H1 (cell line): ENCODE results near the gene MROH2A. TPM values are rescaled to one million over a fixed set of nuclear protein-coding genes. Genes with fewer than 3 reads are reported as not detected.

Source experiments
- CTCF ChIA-PET: fragments of 300-600 bp; sonication (Branson Sonifier 250); formaldehyde crosslinking; loops from one replicate; lab custom pipeline; 2021; ENCODE audit not compliant: partially characterized antibody; lab: Charles Lee
- POLR2A ChIA-PET: fragments of 300-600 bp; sonication (Branson Sonifier 250); formaldehyde crosslinking; loops from one replicate; lab custom pipeline; 2021; ENCODE audit warnings: inconsistent platforms; ENCODE audit not compliant: partially characterized antibody; lab: Charles Lee
- DNase-seq, 2 experiments: peaks; one replicate each; pipeline versions ENCODE4 v3.0.0 to v3.0.0-alpha.2; 2010 to 2022; ENCODE audit warnings: low spot score in 2 of 2, low read depth in 1 of 2, mixed read lengths in 1 of 2
- FAIRE-seq: peaks from 2 replicates; lab custom pipeline; 2011; peaks lifted over from hg19 to GRCh38; lab: Jason Lieb, UNC
- H2AFZ ChIP-seq: 2 replicates; pipeline ENCODE4 v1.8.1; 2012; ENCODE audit warnings: low read length, inconsistent platforms
- H2AK5ac ChIP-seq: 2 replicates; pipeline ENCODE4 v1.6.1; 2013; ENCODE audit warnings: low read depth, low read length
- H2BK120ac ChIP-seq: replicated peaks from 2 replicates; pipeline ENCODE3; 2013; ENCODE audit warnings: low read depth, low read length, inconsistent platforms
- H2BK12ac ChIP-seq: 2 replicates; pipeline ENCODE4 v1.6.1; 2013; ENCODE audit warnings: low read depth, low read length
- H2BK15ac ChIP-seq: 2 replicates; pipeline ENCODE4 v1.6.1; 2013; ENCODE audit warnings: low read length
- H2BK20ac ChIP-seq: 2 replicates; pipeline ENCODE4 v1.6.1; 2013; ENCODE audit warnings: low read length
- H2BK5ac ChIP-seq: 2 replicates; pipeline ENCODE4 v1.6.1; 2013; ENCODE audit warnings: low read depth, low read length
- H3K14ac ChIP-seq: 2 replicates; pipeline ENCODE4 v1.6.1; 2013; ENCODE audit warnings: inconsistent platforms; ENCODE audit not compliant: insufficient read length
- H3K18ac ChIP-seq: 2 replicates; pipeline ENCODE4 v1.6.1; 2013; ENCODE audit warnings: low read length; ENCODE audit errors: extremely low read depth
- H3K23ac ChIP-seq: 2 replicates; pipeline ENCODE4 v1.6.1; 2013; ENCODE audit warnings: inconsistent platforms; ENCODE audit not compliant: insufficient read length
- H3K23me2 ChIP-seq: 2 replicates; pipeline ENCODE4 v1.6.1; 2013; ENCODE audit warnings: low read depth, low read length
- H3K27ac ChIP-seq: 2 replicates; pipeline ENCODE4 v1.6.1; 2011; ENCODE audit warnings: low read depth, low read length, inconsistent platforms
- H3K27me3 ChIP-seq, 4 experiments: replicated peaks in 1 of 4; 1 replicate in 1 of 4; 2 replicates in 3 of 4; pipeline versions ENCODE4 v1.6.1 to v1.8.1; 2011 to 2013; ENCODE audit warnings: low read length in 3 of 4, mild to moderate bottlenecking in 3 of 4, inconsistent platforms in 2 of 4, mixed read lengths in 2 of 4, moderate library complexity in 1 of 4; ENCODE audit not compliant: control insufficient read depth in 3 of 4, insufficient read depth in 3 of 4; ENCODE audit errors: extremely low read depth in 1 of 4
- H3K36me3 ChIP-seq, 4 experiments: 2 replicates each; pipeline versions ENCODE4 v1.6.1 to v1.8.1; 2011 to 2013; ENCODE audit warnings: mild to moderate bottlenecking in 4 of 4, low read length in 3 of 4, moderate library complexity in 2 of 4, control low read depth in 1 of 4, inconsistent platforms in 1 of 4; ENCODE audit not compliant: insufficient read depth in 4 of 4, control insufficient read depth in 2 of 4
- H3K4ac ChIP-seq: replicated peaks from 2 replicates; pipeline ENCODE3; 2013; ENCODE audit warnings: low read length, low read depth, mixed read lengths, inconsistent platforms; ENCODE audit not compliant: insufficient read length
- H3K4me1 ChIP-seq, 4 experiments: replicated peaks in 1 of 4; 1 replicate in 1 of 4; 2 replicates in 3 of 4; pipeline versions ENCODE4 v1.6.1 to v1.8.1; 2011 to 2013; ENCODE audit warnings: low read length in 3 of 4, inconsistent platforms in 2 of 4, mixed read lengths in 1 of 4; ENCODE audit not compliant: insufficient read depth in 4 of 4, control insufficient read depth in 3 of 4
- H3K4me2 ChIP-seq, 2 experiments: 2 replicates each; pipeline versions ENCODE4 v1.6.1 to v1.8.1; 2011 to 2013; ENCODE audit warnings: low read depth in 2 of 2, low read length in 2 of 2, control low read depth in 1 of 2, inconsistent platforms in 1 of 2, mild to moderate bottlenecking in 1 of 2; ENCODE audit not compliant: insufficient read depth in 1 of 2
- H3K4me3 ChIP-seq, 4 experiments: fragments of 200-600, 300-600 bp in 1 of 4; sonication (generic), shearing (Covaris generic), sonication (Bioruptor Twin) in 1 of 4; 2 replicates each; pipeline versions ENCODE4 v1.5.1 to v1.8.1; 2011 to 2016; ENCODE audit warnings: low read length in 4 of 4, low read depth in 3 of 4, control low read depth in 2 of 4, inconsistent platforms in 2 of 4, mild to moderate bottlenecking in 2 of 4, mixed read lengths in 1 of 4, moderate library complexity in 1 of 4; ENCODE audit not compliant: insufficient read depth in 2 of 4; ENCODE audit errors: extremely low read depth in 1 of 4
- H3K56ac ChIP-seq: replicated peaks from 2 replicates; pipeline ENCODE3; 2013; ENCODE audit warnings: low read depth, mild to moderate bottlenecking, mixed read lengths, low read length, inconsistent platforms; ENCODE audit not compliant: insufficient read length
- H3K79me1 ChIP-seq: 2 replicates; pipeline ENCODE4 v1.6.1; 2013; ENCODE audit warnings: low read depth, low read length, control low read depth
- H3K79me2 ChIP-seq, 2 experiments: 2 replicates each; pipeline versions ENCODE4 v1.6.1 to v1.8.1; 2012 to 2013; ENCODE audit warnings: low read length in 2 of 2, mild to moderate bottlenecking in 2 of 2, inconsistent platforms in 1 of 2; ENCODE audit not compliant: insufficient read depth in 2 of 2, control insufficient read depth in 1 of 2
- H3K9ac ChIP-seq, 4 experiments: replicated peaks in 1 of 4; 1 replicate in 1 of 4; 2 replicates in 3 of 4; pipeline versions ENCODE4 v1.6.1 to v1.8.1; 2011 to 2013; ENCODE audit warnings: low read depth in 3 of 4, low read length in 3 of 4, control low read depth in 2 of 4, mild to moderate bottlenecking in 2 of 4, moderate library complexity in 2 of 4, inconsistent platforms in 1 of 4; ENCODE audit errors: extremely low read depth in 1 of 4
- H3K9me3 ChIP-seq, 2 experiments: 2 replicates each; pipeline versions ENCODE4 v1.6.1 to v1.8.1; 2012 to 2013; ENCODE audit warnings: mild to moderate bottlenecking in 2 of 2, moderate library complexity in 2 of 2, control low read depth in 1 of 2, inconsistent platforms in 1 of 2, low read depth in 1 of 2, low read length in 1 of 2, mixed read lengths in 1 of 2; ENCODE audit not compliant: insufficient read depth in 2 of 2
- H4K20me1 ChIP-seq, 2 experiments: replicated peaks in 1 of 2; 2 replicates each; pipeline versions ENCODE3 to v1.8.1; 2011 to 2013; ENCODE audit warnings: inconsistent platforms in 2 of 2, low read length in 2 of 2, mild to moderate bottlenecking in 1 of 2; ENCODE audit not compliant: insufficient read depth in 2 of 2, control insufficient read depth in 1 of 2
- H4K5ac ChIP-seq: 2 replicates; pipeline ENCODE4 v1.6.1; 2013; ENCODE audit warnings: low read length, low read depth, mixed read lengths, inconsistent platforms; ENCODE audit not compliant: insufficient read length
- H4K8ac ChIP-seq: 2 replicates; pipeline ENCODE4 v1.8.0; 2013; ENCODE audit warnings: mild to moderate bottlenecking, moderate library complexity, low read length, inconsistent platforms; ENCODE audit not compliant: insufficient read depth; ENCODE audit errors: extremely low read depth
- H4K91ac ChIP-seq: replicated peaks from 2 replicates; pipeline ENCODE3; 2013; ENCODE audit warnings: low read length, mixed read lengths, inconsistent platforms; ENCODE audit not compliant: insufficient read length
- BCL11A ChIP-seq, 2 experiments: IDR thresholded peaks; one replicate each; pipeline ENCODE4 v1.6.1; 2011; ENCODE audit warnings: low read depth in 2 of 2, low read length in 2 of 2, mild to moderate bottlenecking in 2 of 2
- EP300 ChIP-seq, 2 experiments: IDR thresholded peaks; 1 replicate in 1 of 2; 2 replicates in 1 of 2; pipeline ENCODE4 v1.6.1; 2011 to 2012; ENCODE audit warnings: low read depth in 2 of 2, low read length in 2 of 2, mild to moderate bottlenecking in 2 of 2, borderline replicate concordance in 1 of 2, inconsistent platforms in 1 of 2, moderate library complexity in 1 of 2
- HDAC2 ChIP-seq, 2 experiments: fragments of 300-600 bp in 1 of 2; sonication (generic) in 1 of 2; IDR thresholded peaks; 2 replicates each; pipeline ENCODE4 v1.6.1; 2011 to 2012; ENCODE audit warnings: low read depth in 2 of 2, low read length in 2 of 2, mild to moderate bottlenecking in 2 of 2, moderate library complexity in 2 of 2, borderline replicate concordance in 1 of 2, inconsistent platforms in 1 of 2
- NANOG ChIP-seq: IDR thresholded peaks from 2 replicates; pipeline ENCODE4 v1.6.1; 2011; ENCODE audit warnings: low read length, low read depth, mild to moderate bottlenecking, inconsistent platforms; ENCODE audit not compliant: insufficient read depth, poor library complexity, severe bottlenecking
- PHF8 ChIP-seq: fragments of 200-600 bp; sonication (generic); conservative IDR thresholded peaks from 2 replicates; pipeline ENCODE4 v1.7.1; 2012; ENCODE audit warnings: low read depth, mild to moderate bottlenecking, inconsistent platforms, low read length, moderate library complexity
- RNF2 ChIP-seq: fragments of 200-900, 300-1000 bp; sonication (generic); IDR thresholded peaks from 2 replicates; pipeline ENCODE4 v1.7.1; 2016; ENCODE audit warnings: borderline replicate concordance, low read depth, mild to moderate bottlenecking, antibody characterized with exemption, low read length; ENCODE audit not compliant: poor library complexity, severe bottlenecking; ENCODE audit errors: missing control alignments
- SIX5 ChIP-seq: IDR thresholded peaks from 2 replicates; pipeline ENCODE4 v1.6.1; 2011; ENCODE audit warnings: mild to moderate bottlenecking, low read depth, low read length
- SRF ChIP-seq: IDR thresholded peaks from 2 replicates; pipeline ENCODE4 v1.6.1; 2011; ENCODE audit warnings: mild to moderate bottlenecking, low read depth, low read length, moderate library complexity
- YY1 ChIP-seq: IDR thresholded peaks from 2 replicates; pipeline ENCODE4 v1.6.1; 2011; ENCODE audit warnings: low read depth, mild to moderate bottlenecking, low read length
- WGBS, 2 experiments: shearing (Covaris generic) in 1 of 2; methylation state at CpG; one replicate each; pipeline versions ENCODE4 v1.1.6 to v1.1.7; 2013 to 2015; ENCODE audit warnings: low lambda C conversion rate in 2 of 2, mixed read lengths in 2 of 2, inconsistent platforms in 1 of 2, low coverage in 1 of 2, missing lambda C conversion rate in 1 of 2; ENCODE audit not compliant: insufficient replicate concordance in 2 of 2, insufficient coverage in 1 of 2, insufficient read length in 1 of 2; ENCODE audit errors: extremely low coverage in 1 of 2, missing lambda C conversion rate in 1 of 2; 5-methylcytosine and 5-hydroxymethylcytosine counted together
- polyA plus RNA-seq, 7 experiments: library from polyadenylated mRNA; depleted of rRNA in 3 of 7; stranded (reverse) in 5 of 7; unstranded in 2 of 7; fragments of >200 nt in 5 of 7; fragments of 200-250 nt in 2 of 7; gene quantifications; 1 replicate in 5 of 7; 2 replicates in 1 of 7; 4 replicates in 1 of 7; pipeline versions ENCODE4 v1.2.1 to v1.2.3, GENCODE V29; 2011 to 2013; ENCODE audit warnings: missing spikeins in 2 of 7, mixed read lengths in 2 of 7
- total RNA-seq: library from RNA; stranded (reverse); fragmentation: NEBNext Ultra II Directional; extraction: Animal tissue kit (Norgen Biotek cat#: 25700); gene quantifications from 2 replicates; pipeline ENCODE4 v1.2.1, GENCODE V29; 2021
- TF ChIP-seq, protein P1 (sequence below), 3 experiments: IDR thresholded peaks; 1 replicate in 2 of 3; 2 replicates in 1 of 3; pipeline versions ENCODE4 v1.5.1 to v1.6.1; 2011; ENCODE audit warnings: low read length in 3 of 3, mild to moderate bottlenecking in 3 of 3, inconsistent platforms in 2 of 3, low read depth in 1 of 3, moderate library complexity in 1 of 3; ENCODE audit not compliant: insufficient read depth in 1 of 3; ENCODE audit errors: control extremely low read depth in 1 of 3

MROH2A gene
- total and polyA plus RNA-seq, 2 of the 8 experiments (the other 6 are each of a cell fraction or from before 2014, with no cell fraction given) = not detected

DNA sequence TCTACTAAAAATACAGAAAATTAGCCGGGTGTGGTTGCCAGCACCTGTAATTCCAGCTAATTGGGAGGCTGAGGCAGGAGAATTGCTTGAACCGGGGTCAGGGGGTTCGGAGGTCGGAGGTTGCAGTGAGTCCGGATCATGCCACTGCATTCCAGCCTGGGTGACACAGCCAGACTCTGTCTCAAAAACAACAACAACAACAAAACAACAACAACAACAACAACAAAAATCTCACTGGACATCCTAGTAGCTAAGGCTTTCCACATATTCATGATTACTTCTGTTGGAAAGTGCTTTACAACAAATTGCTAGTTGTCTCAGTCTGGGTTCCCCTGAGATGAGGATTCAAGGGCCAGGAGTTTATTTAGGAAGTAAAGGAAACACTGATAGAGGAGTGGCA, 4.3 kb upstream of the MROH2A start:
- no peak overlapping the region for H2BK120ac ChIP-seq
- 94% methylated on average over 5 of the region's 5 CpGs; no CpG with 5 or more reads in 1 of the 2 experiments for whole genome bisulfite sequencing, 2 experiments
- no peak overlapping the region for H2BK12ac ChIP-seq
- DNase-seq (no peak), FAIRE-seq (no peak)
- H3K23me2 ChIP-seq = peaks cover 2% of the 10 kb centered on the region; the same call in 1 of the 2 replicates
- H3K36me3 ChIP-seq = no peaks in the 10 kb centered on the region
- no peaks in the 10 kb centered on the region for H4K20me1 ChIP-seq
- H3K14ac ChIP-seq = no peak overlapping the region
- no peak overlapping the region for H4K5ac ChIP-seq
- H2BK5ac ChIP-seq = no peak overlapping the region
- H3K4me3 ChIP-seq = no peak overlapping the region
- H4K8ac ChIP-seq = no peak overlapping the region
- no peak overlapping the region for H3K4me2 ChIP-seq
- no peak overlapping the region for H3K18ac ChIP-seq
- H2BK15ac ChIP-seq = no peak overlapping the region
- no peak overlapping the region for H3K23ac ChIP-seq
- H3K79me1 ChIP-seq = no peaks in the 10 kb centered on the region
- ChIA-PET POLR2A (no interaction called here), CTCF (no interaction called here)
- H3K4ac ChIP-seq = no peak overlapping the region
- no peak overlapping the region for H3K9ac ChIP-seq
- no peak overlapping the region for H2AFZ ChIP-seq
- no peak overlapping the region for H2BK20ac ChIP-seq
- H2AK5ac ChIP-seq = no peak overlapping the region
- no peak overlapping the region for H4K91ac ChIP-seq
- H3K4me1 ChIP-seq = no peaks in the 10 kb centered on the region
- H3K9me3 ChIP-seq = peaks cover 7 to 17% of the 10 kb centered on the region in 2 experiments; a peak in 3 of 4 replicates
- no peak overlapping the region for H3K27ac ChIP-seq
- no peaks in the 10 kb centered on the region for H3K27me3 ChIP-seq
- no peaks in the 10 kb centered on the region for H3K79me2 ChIP-seq
- no peak overlapping the region for H3K56ac ChIP-seq
- no peak for TF ChIP-seq SIX5
- TF ChIP-seq HDAC2 (IDR thresholded peaks at IDR 0.05; ENCODE audit: borderline replicate concordance in 1 of 2, low read depth in 2 of 2, low read length in 2 of 2) = no peak
- TF ChIP-seq, protein P1, sequence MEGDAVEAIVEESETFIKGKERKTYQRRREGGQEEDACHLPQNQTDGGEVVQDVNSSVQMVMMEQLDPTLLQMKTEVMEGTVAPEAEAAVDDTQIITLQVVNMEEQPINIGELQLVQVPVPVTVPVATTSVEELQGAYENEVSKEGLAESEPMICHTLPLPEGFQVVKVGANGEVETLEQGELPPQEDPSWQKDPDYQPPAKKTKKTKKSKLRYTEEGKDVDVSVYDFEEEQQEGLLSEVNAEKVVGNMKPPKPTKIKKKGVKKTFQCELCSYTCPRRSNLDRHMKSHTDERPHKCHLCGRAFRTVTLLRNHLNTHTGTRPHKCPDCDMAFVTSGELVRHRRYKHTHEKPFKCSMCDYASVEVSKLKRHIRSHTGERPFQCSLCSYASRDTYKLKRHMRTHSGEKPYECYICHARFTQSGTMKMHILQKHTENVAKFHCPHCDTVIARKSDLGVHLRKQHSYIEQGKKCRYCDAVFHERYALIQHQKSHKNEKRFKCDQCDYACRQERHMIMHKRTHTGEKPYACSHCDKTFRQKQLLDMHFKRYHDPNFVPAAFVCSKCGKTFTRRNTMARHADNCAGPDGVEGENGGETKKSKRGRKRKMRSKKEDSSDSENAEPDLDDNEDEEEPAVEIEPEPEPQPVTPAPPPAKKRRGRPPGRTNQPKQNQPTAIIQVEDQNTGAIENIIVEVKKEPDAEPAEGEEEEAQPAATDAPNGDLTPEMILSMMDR (IDR thresholded peaks at IDR 0.05; ENCODE audit: control extremely low read depth in 1 of 3, insufficient read depth in 1 of 3, low read depth in 1 of 3, low read length in 3 of 3) = no peak
- TF ChIP-seq PHF8 = no peak
- TF ChIP-seq EP300 (IDR thresholded peaks at IDR 0.05; ENCODE audit: borderline replicate concordance in 1 of 2, low read depth in 2 of 2, low read length in 2 of 2) = no peak
- no peak for TF ChIP-seq BCL11A (IDR thresholded peaks at IDR 0.05; ENCODE audit: low read depth in 2 of 2, low read length in 2 of 2)
- TF ChIP-seq SRF = no peak
- TF ChIP-seq YY1 = no peak
- TF ChIP-seq NANOG = no peak
- TF ChIP-seq RNF2 = no peak
